Loucy (cell line): ENCODE results near the gene HID1.

Source experiments
- H2AFZ ChIP-seq: fragments of 200-600 bp; sonication (generic); 2 replicates; pipeline ENCODE4 v1.6.0; 2016; ENCODE audit warnings: antibody characterized with exemption, mild to moderate bottlenecking, low read length, moderate library complexity
- H3F3A ChIP-seq: fragments of 200-600 bp; 2 replicates; pipeline ENCODE4 v1.6.0; 2016; ENCODE audit warnings: antibody characterized with exemption, low read depth, mild to moderate bottlenecking
- H3K27me3 ChIP-seq: fragments of 200-600 bp; sonication (generic); 2 replicates; pipeline ENCODE4 v1.6.1; 2014; ENCODE audit warnings: low read length, mild to moderate bottlenecking; ENCODE audit not compliant: insufficient read depth, poor library complexity, severe bottlenecking
- H3K36me3 ChIP-seq: fragments of 200-600 bp; sonication (generic); 2 replicates; pipeline ENCODE4 v1.6.1; 2016; ENCODE audit warnings: low read length; ENCODE audit not compliant: insufficient read depth
- H3K4me1 ChIP-seq: fragments of 200-600 bp; sonication (generic); 2 replicates; pipeline ENCODE4 v1.5.1; 2014; ENCODE audit warnings: low read length, mild to moderate bottlenecking; ENCODE audit not compliant: insufficient read depth, poor library complexity, severe bottlenecking
- H3K4me2 ChIP-seq: fragments of 200-600 bp; sonication (generic); 2 replicates; pipeline ENCODE4 v1.6.0; 2014; ENCODE audit warnings: antibody characterized with exemption, low read length, low read depth, mild to moderate bottlenecking; ENCODE audit not compliant: poor library complexity, severe bottlenecking
- H3K4me3 ChIP-seq: fragments of 200-600 bp; sonication (generic); 2 replicates; pipeline ENCODE4 v1.5.1; 2014; ENCODE audit warnings: low read length, mild to moderate bottlenecking, mixed read lengths; ENCODE audit not compliant: poor library complexity, severe bottlenecking
- H3K79me2 ChIP-seq: fragments of 200-600 bp; sonication (generic); 2 replicates; pipeline ENCODE4 v1.6.1; 2014; ENCODE audit warnings: low read length; ENCODE audit not compliant: insufficient read depth
- H3K9ac ChIP-seq: fragments of 200-600 bp; sonication (generic); 2 replicates; pipeline ENCODE4 v1.6.0; 2014; ENCODE audit warnings: mild to moderate bottlenecking, low read depth, low read length, moderate library complexity; ENCODE audit not compliant: poor library complexity, severe bottlenecking
- H3K9me2 ChIP-seq: fragments of 200-600 bp; sonication (generic); replicated peaks from 2 replicates; pipeline ENCODE4 v1.6.1; 2016; ENCODE audit warnings: low read depth, low read length, mixed read lengths
- H3K9me3 ChIP-seq: fragments of 200-600 bp; sonication (generic); 2 replicates; pipeline ENCODE4 v1.6.1; 2014; ENCODE audit warnings: mild to moderate bottlenecking, antibody characterized with exemption, low read length, low read depth; ENCODE audit not compliant: insufficient read depth
- H4K20me1 ChIP-seq: fragments of 200-600 bp; sonication (generic); 2 replicates; pipeline ENCODE4 v1.6.0; 2014; ENCODE audit warnings: antibody characterized with exemption, low read length, mild to moderate bottlenecking; ENCODE audit not compliant: insufficient read depth, poor library complexity, severe bottlenecking
- CTCF ChIP-seq: fragments of 200-600 bp; sonication (generic); conservative IDR thresholded peaks from 2 replicates; pipeline ENCODE4 v1.5.1; 2014; ENCODE audit warnings: mild to moderate bottlenecking, antibody characterized with exemption, low read length
- EZH2phosphoT487 ChIP-seq: fragments of 200-600 bp; IDR thresholded peaks from 2 replicates; pipeline ENCODE4 v1.6.1; 2018; ENCODE audit warnings: antibody characterized with exemption, mild to moderate bottlenecking, moderate library complexity, borderline replicate concordance

Gene HID1

DNA sequence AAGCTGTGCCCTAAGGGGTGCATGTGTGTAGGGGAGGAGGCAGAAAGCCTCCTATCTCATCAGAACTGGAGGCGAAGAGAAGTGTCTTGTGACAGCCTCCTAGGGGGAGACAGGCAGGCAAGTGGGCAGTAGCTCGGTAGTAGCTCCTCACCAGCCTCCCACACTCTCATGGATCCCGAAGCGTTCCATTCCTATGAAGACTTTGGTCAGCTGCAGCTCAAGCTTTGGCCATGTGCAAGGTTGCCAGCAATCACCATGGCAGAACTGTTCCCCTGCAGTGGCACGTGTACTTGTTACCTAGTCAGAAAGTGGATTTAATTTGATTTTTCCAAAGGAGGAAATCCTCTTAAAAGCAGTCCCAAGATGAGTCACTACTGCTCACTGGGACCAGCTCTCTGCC lies 46.6 kb upstream of the HID1 start:
- H3K4me2 ChIP-seq, result no peak overlapping the region
- no peaks in the 10 kb centered on the region for H3F3A ChIP-seq
- H3K79me2 ChIP-seq, result peaks cover 8% of the 10 kb centered on the region; the same call in 1 of the 2 replicates
- H4K20me1 ChIP-seq, result no peaks in the 10 kb centered on the region
- H2AFZ ChIP-seq, result no peak overlapping the region
- H3K4me3 ChIP-seq, result no peak overlapping the region
- no peak overlapping the region for H3K9ac ChIP-seq
- no peaks in the 10 kb centered on the region for H3K9me3 ChIP-seq
- H3K36me3 ChIP-seq, result peaks cover 13% of the 10 kb centered on the region; the same call in 1 of the 2 replicates
- TF ChIP-seq EZH2phosphoT487 (no peak), CTCF (no peak)
- no peaks in the 10 kb centered on the region for H3K9me2 ChIP-seq
- H3K27me3 ChIP-seq, result no peaks in the 10 kb centered on the region
- H3K4me1 ChIP-seq, result peaks cover 4% of the 10 kb centered on the region

DNA sequence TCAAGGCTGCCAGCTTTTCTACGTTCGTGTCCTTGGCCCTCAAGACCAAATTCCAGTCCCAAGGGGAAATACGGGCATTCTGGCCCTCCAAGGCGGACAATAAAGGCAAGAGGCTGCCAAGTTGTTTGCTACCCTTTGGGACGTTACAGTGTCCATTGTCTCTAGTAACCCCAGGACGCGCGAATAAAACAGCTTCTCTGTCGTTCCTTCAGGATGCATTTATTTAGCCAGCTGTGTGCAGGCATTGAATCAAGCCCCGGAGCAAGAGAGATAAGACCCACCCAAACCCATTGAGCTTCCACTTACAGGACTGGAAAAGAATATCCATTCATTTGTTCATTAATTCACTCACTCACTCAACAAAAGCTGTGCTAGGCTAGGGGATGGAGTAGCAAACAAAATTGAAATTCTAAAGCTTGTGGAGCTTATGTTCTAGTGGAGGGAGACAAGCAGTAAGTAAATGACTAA lies 40.6 kb upstream of the HID1 start:
- Histone ChIP-seq H3K4me2 (peak overlapping the region; percentile 82), H3K9me3 (no peaks in the 10 kb centered on the region), H3K79me2 (peaks cover 20% of the 10 kb centered on the region; the same call in 1 of the 2 replicates), H3F3A (peaks cover 9% of the 10 kb centered on the region; the same call in 1 of the 2 replicates), H3K4me3 (peak overlapping the region; percentile 90), H4K20me1 (no peaks in the 10 kb centered on the region), H3K36me3 (no peaks in the 10 kb centered on the region), H3K9me2 (no peaks in the 10 kb centered on the region), H3K9ac (peak overlapping the region; percentile 86), H3K4me1 (peaks cover 16% of the 10 kb centered on the region), H3K27me3 (no peaks in the 10 kb centered on the region), H2AFZ (peak overlapping the region; percentile 97)
- TF ChIP-seq EZH2phosphoT487 (no peak), CTCF (no peak)

DNA sequence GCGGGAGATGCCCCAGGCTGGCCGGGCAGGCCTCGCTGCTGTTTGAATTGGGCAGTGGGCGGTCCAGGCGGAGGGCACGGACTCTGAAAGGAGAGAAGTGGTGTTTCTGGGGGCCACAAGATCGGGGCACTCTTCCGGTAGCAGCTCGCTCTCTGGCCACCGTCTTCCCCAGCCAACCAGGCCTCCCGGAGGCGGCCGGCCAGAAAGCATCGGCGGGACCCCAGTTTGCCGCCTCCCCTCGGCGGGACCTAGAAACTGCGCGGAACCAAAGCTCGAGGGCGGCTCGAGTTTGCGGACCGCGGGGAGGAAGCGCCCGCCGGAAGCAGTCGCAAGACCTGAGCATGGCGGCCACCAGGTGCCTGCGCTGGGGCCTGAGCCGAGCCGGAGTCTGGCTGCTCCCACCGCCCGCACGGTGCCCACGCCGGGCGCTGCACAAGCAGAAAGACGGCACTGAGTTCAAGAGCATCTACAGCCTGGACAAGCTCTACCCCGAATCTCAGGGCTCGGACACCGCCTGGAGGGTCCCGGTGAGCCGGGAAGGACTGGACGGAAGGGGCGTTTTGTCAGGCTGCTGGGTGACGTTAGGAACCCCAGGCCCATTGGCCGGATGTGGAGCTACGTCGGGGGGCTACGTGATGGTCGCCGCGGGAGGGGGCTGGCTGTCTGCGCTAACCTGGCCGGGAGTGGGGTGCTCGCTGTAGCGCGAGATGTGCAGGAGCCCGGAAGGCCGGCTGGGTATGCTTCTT lies 40.0 kb upstream of the HID1 start, which contains the start of gene MRPL58:
Gene MRPL58 (plus strand): TSS at position 325 of the 746 bp plus-strand sequence. CDS start 17 bp downstream, at position 342.
- Histone ChIP-seq H3K4me3 (peak within 1 kb of the TSS; percentile 90), H3K4me1 (peaks cover 16% of the 10 kb centered on the region), H3K9me2 (no peaks in the 10 kb centered on the region), H3F3A (peaks cover 9% of the 10 kb centered on the region; the same call in 1 of the 2 replicates), H3K9ac (peak within 1 kb of the TSS; percentile 86), H3K36me3 (no peaks in the 10 kb centered on the region), H3K27me3 (no peaks in the 10 kb centered on the region), H3K9me3 (no peaks in the 10 kb centered on the region), H4K20me1 (no peaks in the 10 kb centered on the region), H3K79me2 (peaks cover 20% of the 10 kb centered on the region; the same call in 1 of the 2 replicates), H3K4me2 (peak within 1 kb of the TSS; percentile 90), H2AFZ (peak within 1 kb of the TSS; percentile 97)
- peak; percentile 30; the same call in 1 of the 2 replicates for TF ChIP-seq CTCF
- no peak for TF ChIP-seq EZH2phosphoT487
